ENCODE measurements around the gene TWNK. TPM values are rescaled to one million over a fixed set of nuclear protein-coding genes. Genes with fewer than 3 reads are reported as not detected.

TWNK gene
- total RNA-seq, 2 donors from 2014 or later: 11.2 to 15.1 TPM

DNA sequence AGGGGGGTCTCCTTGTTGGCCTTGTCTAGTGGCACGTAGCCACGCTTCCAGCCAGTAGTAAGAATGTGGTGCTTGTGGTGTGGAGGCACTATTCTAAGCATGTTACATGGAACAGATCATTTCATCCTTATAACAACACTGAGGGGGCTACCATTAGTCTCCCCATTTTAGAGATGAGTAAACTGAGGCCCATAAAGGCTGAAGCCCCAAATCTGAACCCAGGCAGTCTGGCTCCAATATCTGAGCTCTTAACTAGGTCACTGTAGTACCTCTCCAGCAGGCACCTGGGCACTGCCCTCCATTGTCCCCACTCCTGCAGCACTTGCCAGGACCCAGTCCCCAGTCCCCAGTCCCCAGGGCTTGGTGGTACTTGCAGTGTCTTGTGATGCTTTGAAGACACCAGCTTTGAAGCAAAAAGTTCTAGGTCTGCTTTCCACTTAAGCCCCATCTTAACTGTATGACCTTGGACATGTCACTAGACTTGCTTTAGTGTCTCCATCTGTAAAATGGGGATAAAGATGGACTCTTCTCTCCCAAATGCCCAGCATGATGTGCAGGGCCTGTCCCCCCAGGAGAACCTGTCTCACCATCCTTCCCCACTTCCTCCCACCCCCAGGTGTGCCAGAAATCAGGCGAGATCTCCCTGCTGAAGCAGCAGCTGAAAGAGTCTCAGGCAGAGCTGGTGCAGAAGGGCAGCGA is 18.7 kb downstream of the TWNK start:
- TF ChIP-seq, protein P1, sequence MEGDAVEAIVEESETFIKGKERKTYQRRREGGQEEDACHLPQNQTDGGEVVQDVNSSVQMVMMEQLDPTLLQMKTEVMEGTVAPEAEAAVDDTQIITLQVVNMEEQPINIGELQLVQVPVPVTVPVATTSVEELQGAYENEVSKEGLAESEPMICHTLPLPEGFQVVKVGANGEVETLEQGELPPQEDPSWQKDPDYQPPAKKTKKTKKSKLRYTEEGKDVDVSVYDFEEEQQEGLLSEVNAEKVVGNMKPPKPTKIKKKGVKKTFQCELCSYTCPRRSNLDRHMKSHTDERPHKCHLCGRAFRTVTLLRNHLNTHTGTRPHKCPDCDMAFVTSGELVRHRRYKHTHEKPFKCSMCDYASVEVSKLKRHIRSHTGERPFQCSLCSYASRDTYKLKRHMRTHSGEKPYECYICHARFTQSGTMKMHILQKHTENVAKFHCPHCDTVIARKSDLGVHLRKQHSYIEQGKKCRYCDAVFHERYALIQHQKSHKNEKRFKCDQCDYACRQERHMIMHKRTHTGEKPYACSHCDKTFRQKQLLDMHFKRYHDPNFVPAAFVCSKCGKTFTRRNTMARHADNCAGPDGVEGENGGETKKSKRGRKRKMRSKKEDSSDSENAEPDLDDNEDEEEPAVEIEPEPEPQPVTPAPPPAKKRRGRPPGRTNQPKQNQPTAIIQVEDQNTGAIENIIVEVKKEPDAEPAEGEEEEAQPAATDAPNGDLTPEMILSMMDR (conservative IDR thresholded peaks at IDR 0.05): no peak
- Mint-ChIP-seq H3K36me3 (ENCODE audit: low read depth) (peaks cover 26% of the 10 kb centered on the region), H3K27ac (no peak overlapping the region), H3K9me3 (no peaks in the 10 kb centered on the region), H3K4me3 (no peak overlapping the region), H3K27me3 (ENCODE audit: insufficient read depth) (no peaks in the 10 kb centered on the region), H3K4me1 (peaks cover 7% of the 10 kb centered on the region)
- Histone ChIP-seq H3K4me1 (ENCODE audit: control insufficient read depth, insufficient read depth, low read length) (no peaks in the 10 kb centered on the region), H3K9me3 (ENCODE audit: control insufficient read depth, low read length) (no peaks in the 10 kb centered on the region), H3K9ac (ENCODE audit: extremely low read depth, low read length, poor library complexity, severe bottlenecking) (no peak overlapping the region), H3K27me3 (ENCODE audit: control insufficient read depth, insufficient read depth, low read length, poor library complexity, severe bottlenecking) (no peaks in the 10 kb centered on the region), H3K36me3 (ENCODE audit: control insufficient read depth, insufficient read depth, low read length) (peaks cover 41% of the 10 kb centered on the region), H3K27ac (ENCODE audit: low read depth, low read length) (no peak overlapping the region), H3K4me3 (ENCODE audit: low read length) (no peak overlapping the region)
- no peak for DNase-seq
- 87 to 93% methylated on average over 2 to 3 of the region's 4 CpGs for WGBS, 2 experiments (ENCODE audit: insufficient coverage in 1 of 2, insufficient read length in 1 of 2)

DNA sequence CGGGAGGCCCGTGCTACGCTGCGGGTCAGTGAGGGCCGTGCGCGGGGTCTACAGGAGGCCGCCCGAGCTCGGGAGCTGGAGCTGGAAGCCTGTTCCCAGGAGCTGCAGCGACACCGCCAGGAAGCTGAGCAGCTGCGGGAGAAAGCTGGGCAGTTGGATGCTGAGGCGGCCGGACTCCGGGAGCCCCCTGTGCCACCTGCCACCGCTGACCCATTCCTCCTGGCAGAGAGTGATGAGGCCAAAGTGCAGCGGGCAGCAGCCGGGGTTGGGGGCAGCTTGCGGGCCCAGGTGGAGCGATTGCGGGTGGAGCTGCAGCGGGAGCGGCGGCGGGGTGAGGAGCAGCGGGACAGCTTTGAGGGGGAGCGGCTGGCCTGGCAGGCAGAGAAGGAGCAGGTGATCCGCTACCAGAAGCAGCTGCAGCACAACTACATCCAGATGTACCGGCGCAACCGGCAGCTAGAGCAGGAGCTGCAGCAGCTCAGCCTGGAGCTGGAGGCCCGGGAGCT is 19.3 kb downstream of the TWNK start:
- Mint-ChIP-seq H3K4me1 (peaks cover 5% of the 10 kb centered on the region), H3K4me3 (no peak overlapping the region), H3K9me3 (no peaks in the 10 kb centered on the region), H3K27ac (no peak overlapping the region), H3K36me3 (ENCODE audit: low read depth) (peaks cover 26% of the 10 kb centered on the region), H3K27me3 (ENCODE audit: insufficient read depth) (no peaks in the 10 kb centered on the region)
- no peak for DNase-seq
- TF ChIP-seq, protein P1 (conservative IDR thresholded peaks at IDR 0.05): no peak
- Histone ChIP-seq H3K4me3 (ENCODE audit: low read length) (no peak overlapping the region), H3K4me1 (ENCODE audit: control insufficient read depth, insufficient read depth, low read length) (no peaks in the 10 kb centered on the region), H3K27ac (ENCODE audit: low read depth, low read length) (no peak overlapping the region), H3K36me3 (ENCODE audit: control insufficient read depth, insufficient read depth, low read length) (peaks cover 41% of the 10 kb centered on the region), H3K9me3 (ENCODE audit: control insufficient read depth, low read length) (no peaks in the 10 kb centered on the region), H3K27me3 (ENCODE audit: control insufficient read depth, insufficient read depth, low read length, poor library complexity, severe bottlenecking) (no peaks in the 10 kb centered on the region), H3K9ac (ENCODE audit: extremely low read depth, low read length, poor library complexity, severe bottlenecking) (no peak overlapping the region)
- WGBS, 2 experiments (ENCODE audit: insufficient coverage in 1 of 2, insufficient read length in 1 of 2): 90 to 94% methylated on average over 21 to 33 of the region's 33 CpGs

DNA sequence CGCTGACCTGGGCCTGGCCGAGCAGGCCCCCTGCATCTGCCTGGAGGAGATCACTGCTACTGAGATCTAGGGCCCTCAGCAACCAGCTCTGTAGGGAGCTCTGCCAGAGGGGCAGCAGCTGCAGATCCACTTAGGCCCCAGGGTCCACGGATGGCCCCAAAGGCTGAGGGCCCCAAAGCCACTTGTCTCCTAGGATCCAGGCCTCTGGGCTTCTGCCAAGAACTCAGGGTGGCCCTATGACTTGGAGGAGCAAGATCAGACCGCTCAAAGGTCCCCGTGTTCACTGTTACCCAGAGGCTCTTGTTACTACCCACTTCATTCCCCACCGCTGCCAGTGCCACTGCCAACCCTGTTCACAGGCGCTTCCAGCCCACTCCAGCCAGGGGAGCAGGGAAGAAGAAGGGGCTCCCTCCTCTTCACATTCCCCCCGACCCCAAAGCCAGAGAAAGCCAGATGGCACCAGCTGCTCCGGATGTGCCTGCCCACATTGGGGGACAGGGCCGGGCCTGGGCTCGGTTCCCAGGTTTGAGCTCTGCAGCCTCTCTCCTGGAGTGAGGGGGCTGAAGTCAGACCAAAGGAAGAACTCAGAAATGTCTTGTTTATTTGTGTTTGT is 19.9 kb downstream of the TWNK start:
- Histone ChIP-seq H3K9ac (ENCODE audit: extremely low read depth, low read length, poor library complexity, severe bottlenecking) (no peak overlapping the region), H3K36me3 (ENCODE audit: control insufficient read depth, insufficient read depth, low read length) (peaks cover 38% of the 10 kb centered on the region), H3K4me1 (ENCODE audit: control insufficient read depth, insufficient read depth, low read length) (no peaks in the 10 kb centered on the region), H3K27ac (ENCODE audit: low read depth, low read length) (no peak overlapping the region), H3K27me3 (ENCODE audit: control insufficient read depth, insufficient read depth, low read length, poor library complexity, severe bottlenecking) (no peaks in the 10 kb centered on the region), H3K4me3 (ENCODE audit: low read length) (no peak overlapping the region), H3K9me3 (ENCODE audit: control insufficient read depth, low read length) (no peaks in the 10 kb centered on the region)
- H3K36me3 Mint-ChIP-seq (ENCODE audit: low read depth): peaks cover 24% of the 10 kb centered on the region
- no peak overlapping the region for H3K27ac Mint-ChIP-seq
- no peaks in the 10 kb centered on the region for H3K9me3 Mint-ChIP-seq
- H3K4me1 Mint-ChIP-seq: peaks cover 5% of the 10 kb centered on the region
- H3K4me3 Mint-ChIP-seq: no peak overlapping the region
- no peak for DNase-seq
- WGBS, 2 experiments (ENCODE audit: insufficient coverage in 1 of 2, insufficient read length in 1 of 2): 60 to 91% methylated on average over 1 to 11 of the region's 11 CpGs
- TF ChIP-seq, protein P1 (conservative IDR thresholded peaks at IDR 0.05): no peak
- H3K27me3 Mint-ChIP-seq (ENCODE audit: insufficient read depth): no peaks in the 10 kb centered on the region

Measured in endodermal cell (in vitro differentiated cells).